K562 (cell line): ENCODE results near the gene SCN7A. TPM values are rescaled to one million over a fixed set of nuclear protein-coding genes. Genes with fewer than 3 reads are reported as not detected.

ENCODE experiments used
- ATAC-seq: fragments of 200-7000 bp; cut with Tn5 transposase; 3 replicates; pipeline ENCODE4 v1.9.1; 2020; ENCODE audit warnings: moderate library complexity
- BruUV-seq: library from RNA; stranded (reverse); fragments of 400-500 nt; replicated peaks from 2 replicates; lab custom pipeline; 2021; lab: Mats Ljungman, UMichigan
- CTCF ChIA-PET: fragments of 300-600 bp; formaldehyde crosslinking; extraction: SDS; loops from one replicate; lab custom pipeline; 2021; ENCODE audit warnings: low intra/inter-chr PET ratio; lab: Yijun Ruan, JAX
- POLR2A ChIA-PET: fragments of 300-600, 350-650 bp; sonication (Branson Sonifier 250); formaldehyde crosslinking; extraction: SDS; loops from one replicate; lab custom pipeline; 2021; ENCODE audit warnings: antibody characterized with exemption, inconsistent platforms; lab: Yijun Ruan, JAX
- DNase-seq, 4 experiments: peaks; one replicate each; pipeline versions ENCODE4 v3.0.0 to v3.0.0-alpha.2; 2011 to 2018; ENCODE audit warnings: low spot score in 3 of 4, mixed read lengths in 3 of 4; ENCODE audit errors: extremely low read depth in 1 of 4
- FAIRE-seq: peaks from 2 replicates; lab custom pipeline; 2011; peaks lifted over from hg19 to GRCh38; lab: Jason Lieb, UNC
- H2AFZ ChIP-seq: 2 replicates; pipeline ENCODE4 v1.6.0; 2011; ENCODE audit warnings: low read depth, low read length, control low read depth, inconsistent platforms
- H3K27ac ChIP-seq: fragments of 200-600 bp; 3 replicates; pipeline ENCODE4 v1.8.0; 2011; ENCODE audit warnings: low read depth, mild to moderate bottlenecking, control low read depth, inconsistent platforms, low read length, moderate library complexity, mixed read lengths; ENCODE audit errors: extremely low read depth
- H3K27me3 ChIP-seq, 2 experiments: fragments of 300-600 bp in 1 of 2; 2 replicates in 1 of 2; 3 replicates in 1 of 2; pipeline versions ENCODE4 v1.6.0 to v1.8.0; 2011; ENCODE audit warnings: inconsistent platforms in 2 of 2, low read length in 2 of 2, mild to moderate bottlenecking in 1 of 2, mixed read lengths in 1 of 2, moderate library complexity in 1 of 2; ENCODE audit not compliant: control insufficient read depth in 2 of 2, insufficient read depth in 2 of 2
- H3K36me3 ChIP-seq: fragments of 300-600 bp; 3 replicates; pipeline ENCODE4 v1.8.0; 2011; ENCODE audit warnings: mild to moderate bottlenecking, low read length, inconsistent platforms; ENCODE audit not compliant: control insufficient read depth, insufficient read depth
- H3K4me1 ChIP-seq, 2 experiments: fragments of 200-600 bp in 1 of 2; replicated peaks in 1 of 2; 2 replicates in 1 of 2; 3 replicates in 1 of 2; pipeline versions ENCODE4 v1.5.1 to v1.8.0; 2011; ENCODE audit warnings: inconsistent platforms in 2 of 2, low read length in 2 of 2, mild to moderate bottlenecking in 1 of 2, mixed read lengths in 1 of 2, moderate library complexity in 1 of 2; ENCODE audit not compliant: control insufficient read depth in 2 of 2, insufficient read depth in 2 of 2
- H3K4me2 ChIP-seq: 2 replicates; pipeline ENCODE4 v1.6.1; 2011; ENCODE audit warnings: low read length, control low read depth, inconsistent platforms, mixed read lengths; ENCODE audit not compliant: insufficient read depth
- H3K4me3 ChIP-seq: fragments of 200-600 bp; sonication (generic), shearing (Covaris generic); 2 replicates; pipeline ENCODE4 v1.5.1; 2016; ENCODE audit warnings: control low read depth, inconsistent platforms
- H3K79me2 ChIP-seq: fragments of 200-600 bp; 3 replicates; pipeline ENCODE4 v1.8.0; 2011; ENCODE audit warnings: low read length, inconsistent platforms; ENCODE audit not compliant: control insufficient read depth, insufficient read depth
- H3K9ac ChIP-seq, 2 experiments: 2 replicates each; pipeline versions ENCODE4 v1.6.0 to v1.6.1; 2011; ENCODE audit warnings: low read depth in 2 of 2, low read length in 2 of 2, control low read depth in 1 of 2, inconsistent platforms in 1 of 2, mild to moderate bottlenecking in 1 of 2, mixed read lengths in 1 of 2; ENCODE audit not compliant: insufficient read depth in 1 of 2
- H3K9me1 ChIP-seq: one replicate; pipeline ENCODE4 v1.6.0; 2011; ENCODE audit warnings: inconsistent platforms, mild to moderate bottlenecking, low read length, moderate library complexity; ENCODE audit not compliant: control insufficient read depth, insufficient read depth
- H3K9me3 ChIP-seq: replicated peaks from 2 replicates; pipeline ENCODE4 v1.5.1; 2011; ENCODE audit warnings: low read depth, low read length, inconsistent platforms; ENCODE audit not compliant: control insufficient read depth, insufficient read depth
- H4K20me1 ChIP-seq: replicated peaks from 2 replicates; pipeline ENCODE4 v1.6.1; 2011; ENCODE audit warnings: low read length, inconsistent platforms, mixed read lengths; ENCODE audit not compliant: control insufficient read depth, insufficient read depth
- ATF7 ChIP-seq: fragments of 450-650 bp; IDR thresholded peaks from 2 replicates; pipeline ENCODE4 v1.7.1; 2014; ENCODE audit warnings: mild to moderate bottlenecking, moderate library complexity
- CTCF ChIP-seq, 3 experiments: IDR thresholded peaks in 2 of 3; conservative IDR thresholded peaks in 1 of 3; 2 replicates each; pipeline ENCODE4 v1.5.1; 2011 to 2012; ENCODE audit warnings: low read length in 3 of 3, mild to moderate bottlenecking in 3 of 3, control low read depth in 2 of 3, improper control_type of control experiment in 1 of 3, inconsistent platforms in 1 of 3, low read depth in 1 of 3, mixed read lengths in 1 of 3, moderate library complexity in 1 of 3; ENCODE audit not compliant: insufficient read depth in 2 of 3
- REST ChIP-seq, 2 experiments: fragments of 450-650 bp; formaldehyde crosslinking in 1 of 2; IDR thresholded peaks; 2 replicates each; pipeline versions ENCODE4 v1.4.0 to v1.6.1; 2014 to 2020; ENCODE audit warnings: mild to moderate bottlenecking in 2 of 2, borderline replicate concordance in 1 of 2, low read depth in 1 of 2
- SMC3 ChIP-seq: conservative IDR thresholded peaks from 2 replicates; pipeline ENCODE4 v1.6.1; 2011; ENCODE audit warnings: low read depth, low read length, improper control_type of control experiment; ENCODE audit not compliant: insufficient read depth
- THRB ChIP-seq: fragments of 450-650 bp; formaldehyde crosslinking; conservative IDR thresholded peaks from 2 replicates; pipeline ENCODE4 v1.4.0; 2022; ENCODE audit warnings: mild to moderate bottlenecking, missing genetic modification characterization
- ZSCAN32 ChIP-seq: fragments of 450-650 bp; formaldehyde crosslinking; IDR thresholded peaks from 2 replicates; pipeline ENCODE4 v1.4.0; 2020; ENCODE audit warnings: mild to moderate bottlenecking, moderate library complexity
- WGBS: fragments of 100-300 bp; shearing (Covaris generic); methylation state at CpG from one replicate; pipeline ENCODE4 v1.1.6; 2016; ENCODE audit warnings: low coverage, mixed read lengths; ENCODE audit not compliant: insufficient coverage; ENCODE audit errors: missing lambda C conversion rate; 5-methylcytosine and 5-hydroxymethylcytosine counted together
- in situ Hi-C: fragments of 300-500 bp; cut with MboI; formaldehyde crosslinking; loops from 4 replicates; pipeline ENCODE4 v1.15.0; 2018; ENCODE audit warnings: inconsistent platforms, mixed read lengths
- intact Hi-C: fragments of 100-400 bp; cut with micrococcal nuclease; formaldehyde crosslinking; loops from 2 replicates; pipeline ENCODE4 v1.14.2; 2022
- polyA plus RNA-seq, 8 experiments: library from polyadenylated mRNA; depleted of rRNA in 4 of 8; stranded (reverse) in 5 of 8; unstranded in 3 of 8; fragments of >200 nt; fragmentation: Nextera tagmentation in 2 of 8; fragmentation: Illumina TruSeq in 1 of 8; extraction: Ambion mirVana in 2 of 8; extraction: Trizol in 1 of 8; gene quantifications; 2 replicates each; pipeline versions ENCODE4 v1.2.1 to v1.2.3, GENCODE V29; 2011 to 2014; ENCODE audit warnings: inconsistent platforms in 1 of 8, missing spikeins in 1 of 8
- total RNA-seq, 7 experiments: library from RNA; depleted of rRNA in 6 of 7; stranded (reverse); fragments of >200 nt in 6 of 7; fragmentation: Illumina TruSeq in 2 of 7; extraction: Trizol in 2 of 7; gene quantifications; 2 replicates each; pipeline versions ENCODE4 v1.2.1 to v1.2.3, GENCODE V29; 2011 to 2021; ENCODE audit warnings: low replicate concordance in 1 of 7

The SCN7A gene
- total and polyA plus RNA-seq, 9 of the 15 experiments (the other 6 are each of a cell fraction or from before 2014, with no cell fraction given): under 0.01 to 0.05 (median 0.03) TPM; not detected in 3

- peak; percentile 13 to 50 (median 24) for DNase-seq
- peak; percentile 33; the same call in 1 of the 2 replicates for TF ChIP-seq REST (IDR thresholded peaks at IDR 0.05; ENCODE audit: borderline replicate concordance)
- no peak for TF ChIP-seq REST (CRISPR knock-in tag; IDR thresholded peaks at IDR 0.05; ENCODE audit: low read depth)
- TF ChIP-seq CTCF (IDR thresholded peaks at IDR 0.05 in 2 of 3, conservative IDR thresholded peaks at IDR 0.05 in 1 of 3; ENCODE audit: insufficient read depth in 2 of 3, low read depth in 1 of 3, low read length in 3 of 3): peak; percentile 37 to 68 (median 48); a peak in 4 of 6 replicates
- no peak for TF ChIP-seq ZSCAN32
- TF ChIP-seq THRB (CRISPR knock-in tag): no peak
- TF ChIP-seq SMC3: 0 out of 2 replicates have a peak, but pooled peaks have one; percentile 25
- no peak for TF ChIP-seq ATF7
Observed at GRCh38 chr2:166516712-166517303, 22.8 kb upstream of the SCN7A start.

More at GRCh38 chr2:166516712-166517303, 22.8 kb upstream of the SCN7A start:
- no peaks in the 10 kb centered on the region for H3K36me3 ChIP-seq
- POLR2A ChIA-PET: no interaction called here
- FAIRE-seq: peak; percentile 26
- no peak overlapping the region for H3K9ac ChIP-seq
- H3K27ac ChIP-seq: no peak overlapping the region
- no peaks in the 10 kb centered on the region for H3K9me1 ChIP-seq
- no peak overlapping the region for H3K4me3 ChIP-seq
- ATAC-seq: peak; percentile 87
- no peak overlapping the region for H3K4me2 ChIP-seq
- H3K9me3 ChIP-seq: no peaks in the 10 kb centered on the region
- no peaks in the 10 kb centered on the region for H3K79me2 ChIP-seq
- intact Hi-C loops: loop anchor here (1.0 to 5.0 kb wide), 6 partner anchors 85 to 1524 kb away; no protein-coding TSS in a partner anchor
- H3K4me1 ChIP-seq: no peaks in the 10 kb centered on the region
- no peak overlapping the region for H2AFZ ChIP-seq
- WGBS: 0% methylated on average over 2 of the region's 2 CpGs
- H3K27me3 ChIP-seq: no peaks in the 10 kb centered on the region
- BruUV-seq: no TSS peak
- CTCF ChIA-PET: interaction anchor here (1.1 to 1.7 kb wide), 4 partner anchors 334 to 460 kb away, joined by 3 to 8 read pairs (median 4); no protein-coding TSS in a partner anchor
- in situ Hi-C loops: no loop called here
- H4K20me1 ChIP-seq: no peaks in the 10 kb centered on the region
